Kidney (tissue), 14 donors: ENCODE data around the gene PANK4. TPM values are rescaled to one million over a fixed set of nuclear protein-coding genes. Genes with fewer than 3 reads are reported as not detected.

Source experiments
- DNase-seq, 5 donors: peaks; one replicate each; pipeline ENCODE4 v3.0.0-alpha.2; 2013 to 2020
- FAIRE-seq: peaks from 2 replicates; lab custom pipeline; 2012; peaks lifted over from hg19 to GRCh38; lab: Jason Lieb, UNC
- H3K27ac ChIP-seq, 2 donors: one replicate each; pipeline ENCODE4 v1.7.0; 2013; ENCODE audit warnings: low read depth in 2 of 2, low read length in 2 of 2, inconsistent platforms in 1 of 2
- H3K27me3 ChIP-seq: one replicate; pipeline ENCODE4 v1.7.1; 2013; ENCODE audit warnings: low read length, inconsistent platforms; ENCODE audit not compliant: control insufficient read depth, insufficient read depth
- H3K36me3 ChIP-seq, 3 donors: one replicate each; pipeline versions ENCODE4 v1.7.0 to v1.7.1; 2013; ENCODE audit warnings: low read length in 3 of 3, control low read depth in 1 of 3, inconsistent platforms in 1 of 3; ENCODE audit not compliant: insufficient read depth in 3 of 3, control insufficient read depth in 2 of 3
- H3K4me1 ChIP-seq, 3 donors: one replicate each; pipeline versions ENCODE4 v1.7.0 to v1.7.1; 2013; ENCODE audit warnings: low read length in 3 of 3, inconsistent platforms in 1 of 3, low read depth in 1 of 3; ENCODE audit not compliant: control insufficient read depth in 2 of 3, insufficient read depth in 2 of 3
- H3K4me3 ChIP-seq, 3 donors: one replicate each; pipeline versions ENCODE4 v1.7.0 to v1.8.1; 2013; ENCODE audit warnings: low read length in 3 of 3, control low read depth in 1 of 3, inconsistent platforms in 1 of 3
- H3K9ac ChIP-seq, 3 donors: one replicate each; pipeline versions ENCODE4 v1.7.0 to v1.7.1; 2013; ENCODE audit warnings: low read length in 3 of 3, control low read depth in 1 of 3, inconsistent platforms in 1 of 3
- H3K9me3 ChIP-seq, 3 donors: one replicate each; pipeline versions ENCODE4 v1.7.0 to v1.7.1; 2013; ENCODE audit warnings: low read length in 3 of 3, control low read depth in 1 of 3, inconsistent platforms in 1 of 3; ENCODE audit not compliant: control insufficient read depth in 2 of 3, insufficient read depth in 1 of 3
- intact Hi-C: fragments of 100-400 bp; cut with DNase I; formaldehyde crosslinking; loops from one replicate; pipeline ENCODE4 v1.11.1; 2022
- polyA plus RNA-seq: library from polyadenylated mRNA; stranded (reverse); fragments of 350-450 nt; fragmentation: Illumina TruSeq; extraction: RNeasy Lipid Tissue Mini Kit (QIAGEN cat#74804); gene quantifications from one replicate; pipeline ENCODE4 v1.2.3, GENCODE V29; 2014; ENCODE audit warnings: low read depth, low replicate concordance; ENCODE audit not compliant: insufficient read depth
- total RNA-seq: library from RNA; stranded (reverse); fragmentation: NEBNext Ultra II Directional; extraction: Animal tissue kit (Norgen Biotek cat#: 25700); gene quantifications from one replicate; pipeline ENCODE4 v1.2.1, GENCODE V29; 2021
- TF ChIP-seq, protein P1 (sequence below): IDR thresholded peaks from 3 replicates; pipeline ENCODE4 v1.5.1; 2012; ENCODE audit warnings: mild to moderate bottlenecking, moderate library complexity, borderline replicate concordance; ENCODE audit not compliant: insufficient read depth; ENCODE audit errors: extremely low read depth
- donor health status: control.
- donor health status: control.
- donor health status: control.
- donor health status: control.
- donor health status: control.
- donor health status: DM: yes; HTN: yes; CAD: no.
- donor health status: Normal renal cell carcinoma (clear cell type).

The PANK4 gene
- total and polyA plus RNA-seq, 2 donors from 2014 or later, result 13.3 to 33.7 TPM

DNA sequence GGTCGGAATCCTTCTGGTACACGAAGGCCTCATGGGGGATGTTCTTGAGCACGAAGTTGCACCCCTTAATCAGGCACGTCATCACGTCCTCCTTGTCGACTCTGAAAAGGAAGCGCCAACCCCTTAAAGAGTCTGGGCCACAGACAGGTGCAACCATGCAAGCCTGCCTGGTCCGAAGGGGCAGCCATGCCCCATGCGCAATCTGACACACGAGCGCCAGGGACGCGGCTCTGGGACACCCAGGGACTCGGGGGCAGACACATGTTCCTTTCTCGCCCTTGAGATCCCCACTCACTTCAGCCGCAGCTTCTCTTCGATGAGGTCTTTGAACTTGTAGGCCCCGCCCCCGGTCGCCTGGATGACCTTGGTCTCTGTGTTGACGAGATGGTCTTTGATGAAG, 5.6 kb downstream of the PANK4 start:
- TF ChIP-seq, protein P1, sequence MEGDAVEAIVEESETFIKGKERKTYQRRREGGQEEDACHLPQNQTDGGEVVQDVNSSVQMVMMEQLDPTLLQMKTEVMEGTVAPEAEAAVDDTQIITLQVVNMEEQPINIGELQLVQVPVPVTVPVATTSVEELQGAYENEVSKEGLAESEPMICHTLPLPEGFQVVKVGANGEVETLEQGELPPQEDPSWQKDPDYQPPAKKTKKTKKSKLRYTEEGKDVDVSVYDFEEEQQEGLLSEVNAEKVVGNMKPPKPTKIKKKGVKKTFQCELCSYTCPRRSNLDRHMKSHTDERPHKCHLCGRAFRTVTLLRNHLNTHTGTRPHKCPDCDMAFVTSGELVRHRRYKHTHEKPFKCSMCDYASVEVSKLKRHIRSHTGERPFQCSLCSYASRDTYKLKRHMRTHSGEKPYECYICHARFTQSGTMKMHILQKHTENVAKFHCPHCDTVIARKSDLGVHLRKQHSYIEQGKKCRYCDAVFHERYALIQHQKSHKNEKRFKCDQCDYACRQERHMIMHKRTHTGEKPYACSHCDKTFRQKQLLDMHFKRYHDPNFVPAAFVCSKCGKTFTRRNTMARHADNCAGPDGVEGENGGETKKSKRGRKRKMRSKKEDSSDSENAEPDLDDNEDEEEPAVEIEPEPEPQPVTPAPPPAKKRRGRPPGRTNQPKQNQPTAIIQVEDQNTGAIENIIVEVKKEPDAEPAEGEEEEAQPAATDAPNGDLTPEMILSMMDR, result no peak
- Histone ChIP-seq H3K27ac (no peak overlapping the region), H3K9ac (no peak overlapping the region), H3K36me3 (peaks cover 2 to 48% (median 28%) of the 10 kb centered on the region in 3 donors), H3K9me3 (no peaks in the 10 kb centered on the region), H3K27me3 (no peaks in the 10 kb centered on the region), H3K4me3 (no peak overlapping the region), H3K4me1 (peaks cover 0 to 17% (median 7%) of the 10 kb centered on the region in 3 donors)
- no peak for DNase-seq
- FAIRE-seq, result no peak
- intact Hi-C loops, result no loop called here

- H3K4me3 ChIP-seq, result no peak overlapping the region
- no peaks in the 10 kb centered on the region for H3K9me3 ChIP-seq
- H3K27ac ChIP-seq, result no peak overlapping the region
- H3K4me1 ChIP-seq, result peaks cover 0 to 13% (median 7%) of the 10 kb centered on the region in 3 donors
- H3K9ac ChIP-seq, result no peak overlapping the region
- intact Hi-C loops, result no loop called here
- FAIRE-seq (no peak), DNase-seq (no peak)
- TF ChIP-seq, protein P1, result no peak
- H3K27me3 ChIP-seq, result no peaks in the 10 kb centered on the region
- peaks cover 2 to 48% (median 32%) of the 10 kb centered on the region in 3 donors for H3K36me3 ChIP-seq
Observed at GRCh38 chr1:2520206-2520605, 6.2 kb downstream of the PANK4 start.

GRCh38 chr1:2519729-2520128, 6.7 kb downstream of the PANK4 start:
- no peak overlapping the region for H3K9ac ChIP-seq
- DNase-seq, result no peak
- no peak overlapping the region for H3K27ac ChIP-seq
- no peaks in the 10 kb centered on the region for H3K9me3 ChIP-seq
- H3K27me3 ChIP-seq, result no peaks in the 10 kb centered on the region
- TF ChIP-seq, protein P1, result no peak
- intact Hi-C loops, result no loop called here
- no peak for FAIRE-seq
- H3K36me3 ChIP-seq, result peaks cover 2 to 53% (median 35%) of the 10 kb centered on the region in 3 donors
- peaks cover 0 to 8% (median 3%) of the 10 kb centered on the region in 3 donors for H3K4me1 ChIP-seq
- H3K4me3 ChIP-seq, result no peak overlapping the region
